Gastrocnemius medialis (tissue), 4 donors: Measurements from ENCODE around the gene TOP2B.

ENCODE experiments used
- CTCF ChIP-seq, 5 experiments: fragments of 450-650 bp in 3 of 5; fragments of 200-600 bp in 2 of 5; sonication (generic) in 2 of 5; IDR thresholded peaks in 4 of 5; conservative IDR thresholded peaks in 1 of 5; 1 replicate in 4 of 5; 2 replicates in 1 of 5; pipeline ENCODE4 v1.5.1; 2016 to 2019; ENCODE audit warnings: antibody characterized with exemption in 5 of 5, mild to moderate bottlenecking in 3 of 5, moderate library complexity in 3 of 5
- POLR2A ChIP-seq, 2 donors: fragments of 450-650 bp; IDR thresholded peaks; one replicate each; pipeline ENCODE4 v1.6.1; 2017; ENCODE audit warnings: antibody characterized with exemption in 2 of 2, mild to moderate bottlenecking in 2 of 2, moderate library complexity in 2 of 2

- TF ChIP-seq CTCF (IDR thresholded peaks at IDR 0.05 in 4 of 5, conservative IDR thresholded peaks at IDR 0.05 in 1 of 5), result no peak
- no peak for TF ChIP-seq POLR2A (IDR thresholded peaks at IDR 0.05)
These were observed 78.6 kb downstream of the TOP2B start for GRCh38 chr3:25586167-25586505.
